8988T (cell line): ENCODE data around the gene OR10K2.
"Not testable (repeated sequence)": the region's sequence is repeated elsewhere in the genome, so short reads cannot be mapped to it uniquely, and the experiment has no call there.

Source experiments
- DNase-seq: peaks from one replicate; pipeline ENCODE4 v3.0.0; 2011

OR10K2 gene

DNA sequence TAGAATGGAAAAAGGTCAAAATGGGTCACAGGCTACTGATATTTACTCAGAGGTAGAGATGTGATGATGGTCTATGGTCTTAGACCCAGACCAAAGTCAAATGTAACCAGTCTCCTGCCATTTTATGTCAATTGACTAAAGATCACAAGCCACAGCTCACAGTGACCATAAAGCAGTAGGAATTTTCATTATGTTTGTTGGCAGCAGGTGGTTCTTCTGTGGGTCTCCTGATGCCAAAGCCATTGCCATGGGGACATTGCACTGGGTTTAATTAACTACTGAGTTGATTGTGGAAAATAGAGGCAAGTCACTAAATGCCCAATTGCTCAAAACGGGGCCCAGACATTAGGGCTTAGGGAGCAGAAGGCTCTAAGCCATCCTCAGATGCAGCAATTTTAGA lies at the start of gene OR10K2:
TSS of gene OR10K2 (minus strand) at position 101 of the 400 bp plus-strand sequence. CDS start 5,371 bp downstream, outside the sequence.
- no peak for DNase-seq

GRCh38 chr1:158471920-158472319 lies 45.9 kb upstream of the OR10K2 start, which contains the start of gene OR10R2:
Gene OR10R2 (plus strand): TSS chr1:158472220. CDS start chr1:158472326, 106 bp downstream.
- DNase-seq, result no peak

GRCh38 chr1:158461534-158461933 lies 35.5 kb upstream of the OR10K2 start, which contains the start of gene OR10K1:
Gene OR10K1 (plus strand): TSS chr1:158461834. CDS start chr1:158465562, 3,728 bp downstream.
- no peak for DNase-seq

- DNase-seq, result no peak
These were observed 32.2 kb upstream of the OR10K2 start for GRCh38 chr1:158458263-158458662.

- no peak for DNase-seq
These were observed 31.2 kb upstream of the OR10K2 start for GRCh38 chr1:158457246-158457645.

DNA sequence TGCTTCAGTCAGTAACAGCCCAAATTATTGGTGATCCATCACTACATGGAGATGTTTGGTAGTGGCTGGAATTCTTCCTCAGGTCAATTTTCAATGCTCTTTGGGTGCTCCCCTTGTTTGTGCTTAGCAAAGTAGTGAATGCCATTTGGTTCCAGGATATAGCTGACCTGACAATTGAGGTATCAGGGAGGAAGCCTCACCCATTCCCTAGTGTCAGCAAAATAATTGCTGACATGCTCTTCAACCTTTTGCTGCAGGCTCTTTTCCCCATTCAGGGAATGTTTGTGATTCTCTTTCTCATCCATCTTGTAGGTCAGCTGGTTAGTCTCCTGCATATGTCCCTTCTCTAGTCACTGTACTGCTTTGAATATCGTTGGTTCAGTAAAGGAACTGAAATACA lies 28.5 kb upstream of the OR10K2 start:
- DNase-seq, result no peak

GRCh38 chr1:158445376-158445775 lies 19.3 kb upstream of the OR10K2 start:
- no peak for DNase-seq

GRCh38 chr1:158434741-158435140 lies 8.7 kb upstream of the OR10K2 start:
- DNase-seq, result no peak

DNA sequence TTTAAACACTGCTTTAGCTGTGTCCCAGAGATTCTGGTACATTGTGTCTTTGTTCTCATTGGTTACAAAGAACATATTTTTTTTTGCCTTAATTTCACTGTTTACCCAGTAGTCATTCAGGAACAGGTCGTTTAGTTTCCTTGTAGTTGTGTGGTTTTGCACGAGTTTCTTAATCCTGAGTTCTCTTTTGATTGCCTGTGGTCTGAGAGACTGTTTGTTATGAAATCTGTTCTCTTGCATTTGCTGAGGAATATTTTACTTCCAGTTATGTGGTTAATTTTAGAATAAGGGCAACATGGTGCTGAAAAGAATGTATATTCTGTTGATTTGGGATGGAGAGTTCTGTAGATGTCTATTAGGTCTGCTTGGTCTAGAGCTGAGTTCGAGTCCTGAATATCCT lies 4.1 kb upstream of the OR10K2 start:
- DNase-seq, result not testable (repeated sequence)

GRCh38 chr1:158425027-158425426 lies 1.0 kb downstream of the OR10K2 start:
- DNase-seq, result no peak

DNA sequence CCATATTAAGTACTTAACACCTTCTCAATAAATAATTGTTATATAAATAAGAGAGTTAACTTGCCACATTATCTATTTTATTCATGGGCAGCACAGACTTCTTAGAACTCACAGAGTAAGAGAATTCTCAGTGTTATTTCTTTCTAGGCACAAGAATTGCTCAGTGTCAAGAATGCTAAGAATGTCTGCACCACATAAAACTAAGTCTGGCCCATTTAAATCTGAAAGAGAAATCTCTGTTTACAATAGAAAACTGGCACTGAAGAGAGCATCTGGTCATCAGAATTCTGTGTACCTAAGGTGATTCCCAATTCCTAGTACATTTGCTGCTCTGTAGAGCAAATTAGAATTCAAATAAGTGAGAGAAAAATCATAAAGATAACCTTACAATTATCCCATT lies 3.8 kb downstream of the OR10K2 start:
- no peak for DNase-seq

DNA sequence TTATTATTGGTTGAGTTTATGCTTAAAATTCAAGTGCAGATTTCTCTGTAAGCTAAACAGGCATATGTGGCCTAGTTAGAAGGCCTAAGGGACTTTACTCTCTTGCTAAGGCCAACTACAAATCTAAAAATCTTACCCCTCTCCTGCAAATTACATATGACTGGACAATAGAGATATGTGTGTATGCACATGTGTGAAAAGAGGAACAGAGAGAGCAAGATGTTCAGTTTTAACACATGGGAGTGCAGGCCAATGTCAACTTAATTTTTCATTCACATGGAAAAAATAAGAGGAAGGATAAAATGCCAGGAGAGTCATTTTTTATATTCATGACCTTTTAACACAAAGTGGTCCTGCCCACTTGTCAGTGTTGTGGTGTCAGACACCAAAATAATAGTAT lies 8.5 kb downstream of the OR10K2 start:
- DNase-seq, result no peak

- DNase-seq, result no peak
These were observed 11.2 kb downstream of the OR10K2 start for GRCh38 chr1:158414651-158415345.

DNA sequence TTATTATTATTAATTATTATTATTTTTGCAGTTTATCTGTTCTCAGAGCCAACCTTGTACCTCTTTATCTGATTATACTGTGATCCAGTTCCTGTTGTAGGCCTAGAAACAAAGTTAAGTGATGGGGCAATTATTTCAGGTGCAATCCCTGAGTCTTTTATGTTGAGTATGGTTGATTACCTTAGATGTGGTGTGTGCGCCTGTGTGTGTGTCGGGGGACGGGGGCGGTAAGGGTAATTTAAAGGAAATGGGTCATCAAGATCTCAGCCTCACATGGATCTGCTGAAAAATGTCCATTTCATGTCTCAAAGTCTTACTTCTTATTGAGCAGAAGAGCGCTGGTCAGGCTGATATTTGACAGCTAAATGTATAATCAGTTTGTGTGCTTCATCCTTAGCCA lies 18.9 kb downstream of the OR10K2 start:
- DNase-seq, result no peak

DNA sequence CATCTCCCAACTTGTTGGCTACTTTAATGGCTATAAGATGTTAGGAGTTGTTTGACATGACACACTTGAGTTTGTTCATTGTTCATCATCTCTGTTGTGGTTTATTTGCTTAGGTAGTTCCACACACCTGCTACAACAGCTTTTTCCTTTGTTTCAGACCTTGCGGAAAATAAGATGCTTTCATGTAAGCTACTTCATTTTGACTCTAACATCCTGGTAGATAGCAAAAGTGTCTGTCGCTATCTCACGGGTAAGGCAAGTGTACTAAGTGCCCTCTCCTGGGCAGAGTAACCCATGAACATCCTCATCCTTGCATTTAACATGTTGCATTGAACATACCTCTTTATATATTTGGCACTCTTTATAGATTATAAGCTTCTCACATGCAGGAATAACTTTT lies 25.2 kb downstream of the OR10K2 start:
- DNase-seq, result no peak

- no peak for DNase-seq
These were observed 27.1 kb downstream of the OR10K2 start, which contains the start of gene OR10T2 for GRCh38 chr1:158398818-158399514. Gene OR10T2 (minus strand): TSS chr1:158399466. CDS start chr1:158399466, 0 bp downstream.

- no peak for DNase-seq
These were observed 29.4 kb downstream of the OR10K2 start for GRCh38 chr1:158396646-158397045.

- no peak for DNase-seq
These were observed 32.6 kb downstream of the OR10K2 start for GRCh38 chr1:158393476-158393875.

- DNase-seq, result no peak
These were observed 34.9 kb downstream of the OR10K2 start for GRCh38 chr1:158391099-158391498.

DNA sequence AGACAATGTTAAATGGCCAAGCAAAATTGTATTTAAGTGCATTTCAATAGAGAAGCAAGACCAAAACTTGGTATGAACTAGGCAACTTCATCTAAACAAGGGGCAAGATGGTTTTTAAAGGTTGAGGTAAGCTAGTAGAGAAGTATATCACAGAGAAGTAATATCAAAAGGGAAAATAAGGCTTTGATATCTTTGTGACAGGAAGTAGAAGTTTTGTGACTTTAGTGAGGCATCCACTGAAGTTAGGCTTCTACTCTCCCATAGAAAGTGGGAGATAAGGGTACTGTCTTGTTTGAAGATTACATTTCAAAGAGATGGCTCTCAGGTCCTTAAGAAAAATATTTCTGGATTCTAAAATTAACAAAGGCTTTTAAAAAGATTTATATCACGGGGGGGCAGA lies 35.7 kb downstream of the OR10K2 start:
- no peak for DNase-seq

DNA sequence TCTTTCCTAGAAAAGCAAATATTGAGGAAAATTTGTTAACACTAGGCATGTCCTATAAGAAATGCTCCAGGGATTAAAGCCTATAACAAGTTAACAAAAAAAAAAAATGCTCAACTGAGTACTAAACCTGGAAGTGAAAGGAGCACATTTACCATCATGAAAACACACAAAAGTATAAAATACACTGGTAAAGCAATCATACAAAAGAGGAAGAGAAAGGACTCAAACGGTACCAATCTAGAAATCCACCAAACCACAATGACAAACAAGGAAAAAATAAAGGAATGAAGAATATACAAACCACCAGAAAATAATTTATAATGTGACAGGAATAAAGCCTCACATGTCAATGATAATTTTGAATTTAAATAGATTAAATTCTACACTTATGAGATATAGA lies 51.2 kb downstream of the OR10K2 start:
- no peak for DNase-seq

DNA sequence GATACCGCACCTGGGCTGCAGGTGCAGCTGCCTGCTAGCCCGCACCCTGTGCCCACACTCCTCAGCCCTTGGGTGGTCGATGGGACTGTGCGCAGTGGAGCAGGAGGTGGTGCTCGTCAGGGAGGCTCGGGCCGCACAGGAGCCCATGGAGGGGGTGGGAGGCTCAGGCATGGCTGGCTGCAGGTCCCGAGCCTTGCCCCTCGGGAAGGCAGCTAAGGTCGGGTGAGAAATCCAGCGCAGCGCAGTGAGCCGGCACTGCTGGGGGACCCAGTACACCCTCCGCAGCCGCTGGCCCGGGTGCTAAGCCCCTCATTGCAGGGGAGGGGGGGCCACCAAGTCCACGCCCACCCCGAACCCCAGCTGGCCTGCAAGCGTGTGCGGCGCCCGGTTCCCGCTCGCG lies 51.9 kb downstream of the OR10K2 start:
- DNase-seq, result not testable (repeated sequence)

- DNase-seq, result no peak
These were observed 54.7 kb downstream of the OR10K2 start for GRCh38 chr1:158371188-158371953.
